NB4 (cell line): ENCODE measurements around the gene FERD3L.

Experiments used
- CTCF ChIP-seq: IDR thresholded peaks from one replicate; pipeline ENCODE4 v1.5.1; 2012; ENCODE audit warnings: low read depth, low read length
- MAX ChIP-seq: IDR thresholded peaks from 2 replicates; pipeline ENCODE4 v1.6.1; 2011; ENCODE audit warnings: low read depth, low read length
- POLR2A ChIP-seq: IDR thresholded peaks from 2 replicates; pipeline ENCODE4 v1.6.1; 2011; ENCODE audit warnings: mild to moderate bottlenecking; ENCODE audit not compliant: insufficient read length; ENCODE audit errors: extremely low read depth

GRCh38 chr7:19110026-19110730, 35.0 kb downstream of the FERD3L start:
- no peak for TF ChIP-seq CTCF
- TF ChIP-seq POLR2A, result no peak
- no peak for TF ChIP-seq MAX
